ENCODE measurements around the gene CDH18.

Gene CDH18

GRCh38 chr5:19733612-19734495, 254.1 kb downstream of the CDH18 start:
- no peak for DNase-seq

GRCh38 chr5:19728571-19728970, 259.4 kb downstream of the CDH18 start:
- DNase-seq: no peak

GRCh38 chr5:19719109-19719508, 268.9 kb downstream of the CDH18 start:
- no peak for DNase-seq

- DNase-seq: no peak
These were observed 274.3 kb downstream of the CDH18 start for GRCh38 chr5:19713740-19714139.

- DNase-seq: no peak
These were observed 278.6 kb downstream of the CDH18 start for GRCh38 chr5:19709403-19709802.

- DNase-seq: no peak
These were observed 281.2 kb downstream of the CDH18 start for GRCh38 chr5:19706776-19707175.

GRCh38 chr5:19701731-19702130, 286.3 kb downstream of the CDH18 start:
- DNase-seq: no peak

- DNase-seq: no peak
These were observed 292.9 kb downstream of the CDH18 start for GRCh38 chr5:19694949-19695611.

GRCh38 chr5:19690978-19691377, 297.0 kb downstream of the CDH18 start:
- DNase-seq: no peak

GRCh38 chr5:19685473-19685872, 302.5 kb downstream of the CDH18 start:
- DNase-seq: no peak

GRCh38 chr5:19676895-19677294, 311.1 kb downstream of the CDH18 start:
- DNase-seq: no peak

GRCh38 chr5:19660679-19661078, 327.3 kb downstream of the CDH18 start:
- no peak for DNase-seq

GRCh38 chr5:19655627-19656026, 332.4 kb downstream of the CDH18 start:
- no peak for DNase-seq

GRCh38 chr5:19638461-19638860, 349.5 kb downstream of the CDH18 start:
- no peak for DNase-seq

GRCh38 chr5:19630876-19631275, 357.1 kb downstream of the CDH18 start:
- no peak for DNase-seq

- no peak for DNase-seq
These were observed 361.8 kb downstream of the CDH18 start for GRCh38 chr5:19626211-19626610.

- no peak for DNase-seq
These were observed 362.4 kb downstream of the CDH18 start for GRCh38 chr5:19625562-19625961.

- DNase-seq: no peak
These were observed 368.4 kb downstream of the CDH18 start for GRCh38 chr5:19619571-19619970.

- no peak for DNase-seq
These were observed 371.2 kb downstream of the CDH18 start for GRCh38 chr5:19616701-19617215.

- no peak for DNase-seq
These were observed 372.3 kb downstream of the CDH18 start for GRCh38 chr5:19615661-19616060.

GRCh38 chr5:19615071-19615470, 372.9 kb downstream of the CDH18 start:
- no peak for DNase-seq

GRCh38 chr5:19608444-19609002, 379.5 kb downstream of the CDH18 start:
- DNase-seq: no peak

- DNase-seq: no peak
These were observed 382.1 kb downstream of the CDH18 start for GRCh38 chr5:19605846-19606407.
